Panc1 (cell line): Measurements from ENCODE around the gene TRIOBP. TPM values are rescaled to one million over a fixed set of nuclear protein-coding genes. Genes with fewer than 3 reads are reported as not detected.

Experiments
- ATAC-seq: fragments of 200-7000 bp; cut with Tn5 transposase; 2 replicates; pipeline ENCODE4 v1.9.1; 2020; ENCODE audit warnings: mild to moderate bottlenecking, moderate library complexity
- BruUV-seq: library from RNA; stranded (reverse); fragments of 400-500 nt; replicated peaks from 2 replicates; lab custom pipeline; 2021; lab: Mats Ljungman, UMichigan
- CTCF ChIA-PET: fragments of 300-600 bp; sonication (Branson Sonifier 250); formaldehyde crosslinking; loops from one replicate; lab custom pipeline; 2022; ENCODE audit warnings: antibody characterized with exemption; lab: Charles Lee
- POLR2A ChIA-PET: fragments of 300-600 bp; sonication (Branson Sonifier 250); formaldehyde crosslinking; loops from one replicate; lab custom pipeline; 2022; ENCODE audit warnings: antibody characterized with exemption; lab: Charles Lee
- DNase-seq: peaks from one replicate; pipeline ENCODE4 v3.0.0-alpha.2; 2010; ENCODE audit warnings: low read depth, low spot score
- H3K27ac ChIP-seq: 2 replicates; pipeline ENCODE4 v1.5.1; 2011; ENCODE audit warnings: mild to moderate bottlenecking, low read length, inconsistent platforms
- H3K27me3 ChIP-seq: fragments of 200-500 bp; sonication (Bioruptor generic); 2 replicates; pipeline ENCODE4 v1.6.0; 2014; ENCODE audit warnings: low read length, inconsistent platforms; ENCODE audit not compliant: control insufficient read depth, insufficient read depth
- H3K36me3 ChIP-seq: fragments of 200-500 bp; sonication (Bioruptor generic); 2 replicates; pipeline ENCODE4 v1.5.1; 2014; ENCODE audit warnings: inconsistent platforms, mild to moderate bottlenecking, low read length, moderate library complexity; ENCODE audit not compliant: control insufficient read depth, insufficient read depth
- H3K4me1 ChIP-seq: 2 replicates; pipeline ENCODE4 v1.5.1; 2011; ENCODE audit warnings: inconsistent platforms, mild to moderate bottlenecking, low read length, moderate library complexity; ENCODE audit not compliant: control insufficient read depth, insufficient read depth
- H3K4me3 ChIP-seq, 2 experiments: 2 replicates each; pipeline ENCODE4 v1.5.1; 2011 to 2012; ENCODE audit warnings: low read depth in 2 of 2, low read length in 2 of 2, mild to moderate bottlenecking in 2 of 2, inconsistent platforms in 1 of 2, moderate library complexity in 1 of 2
- H3K9me3 ChIP-seq: fragments of 200-500 bp; sonication (Bioruptor generic); 2 replicates; pipeline ENCODE4 v1.5.1; 2014; ENCODE audit warnings: low read depth, mild to moderate bottlenecking, inconsistent platforms, low read length, moderate library complexity; ENCODE audit not compliant: control insufficient read depth, insufficient read depth
- CTCF ChIP-seq: fragments of 450-650 bp; IDR thresholded peaks from 2 replicates; pipeline ENCODE4 v1.5.1; 2017; ENCODE audit warnings: mild to moderate bottlenecking
- POLR2AphosphoS5 ChIP-seq: IDR thresholded peaks from 2 replicates; pipeline ENCODE4 v1.6.1; 2012; ENCODE audit warnings: mild to moderate bottlenecking, low read depth, low read length, moderate library complexity
- REST ChIP-seq, 2 experiments: IDR thresholded peaks; 2 replicates each; pipeline ENCODE4 v1.6.1; 2011 to 2012; ENCODE audit warnings: low read depth in 2 of 2, control low read depth in 1 of 2, low read length in 1 of 2, mild to moderate bottlenecking in 1 of 2, moderate library complexity in 1 of 2; ENCODE audit not compliant: insufficient read depth in 1 of 2
- SIN3A ChIP-seq: IDR thresholded peaks from 2 replicates; pipeline ENCODE4 v1.6.1; 2012; ENCODE audit warnings: low read depth, mild to moderate bottlenecking, low read length, moderate library complexity, borderline replicate concordance; ENCODE audit not compliant: insufficient read depth
- TCF7L2 ChIP-seq: IDR thresholded peaks from 2 replicates; pipeline ENCODE4 v1.6.1; 2011; ENCODE audit warnings: mild to moderate bottlenecking, low read depth, low read length, inconsistent platforms
- in situ Hi-C: cut with HindIII; loops from 2 replicates; pipeline ENCODE4 v1.10.0; 2016; ENCODE audit warnings: low sequenced_read_pairs, low pct_unique_long_range_greater_than_20kb
- intact Hi-C: fragments of 100-400 bp; cut with micrococcal nuclease; formaldehyde crosslinking; loops from one replicate; pipeline ENCODE4 v1.10.0; 2022; ENCODE audit not compliant: unreplicated experiment
- total RNA-seq: library from RNA; stranded (reverse); gene quantifications from one replicate; pipeline ENCODE4 v1.2.1, GENCODE V29; 2021; ENCODE audit not compliant: unreplicated experiment

TRIOBP gene
- total RNA-seq, 1 experiment from 2014 or later, result 50.5 TPM

- BruUV-seq, result no TSS peak
- ATAC-seq (no peak), DNase-seq (no peak)
- TF ChIP-seq REST (IDR thresholded peaks at IDR 0.05; ENCODE audit: insufficient read depth in 1 of 2, low read depth in 2 of 2, low read length in 1 of 2), result no peak
- TF ChIP-seq TCF7L2, result no peak
- no peak for TF ChIP-seq CTCF
- TF ChIP-seq POLR2AphosphoS5, result no peak
- TF ChIP-seq SIN3A, result no peak
- Histone ChIP-seq H3K4me3 (peak overlapping the region in 1 of 2 experiments; percentile 74; a peak in 1 of 4 replicates), H3K27me3 (no peaks in the 10 kb centered on the region), H3K4me1 (peaks cover 17% of the 10 kb centered on the region), H3K9me3 (no peaks in the 10 kb centered on the region), H3K36me3 (no peaks in the 10 kb centered on the region), H3K27ac (no peak overlapping the region)
- ChIA-PET POLR2A (interaction anchor here (0.5 to 1.4 kb wide), 3 partner anchors 15 to 58 kb away, joined by 4 to 9 read pairs (median 6); partner anchors contain the start of gene LGALS1), CTCF (interaction anchor here (2.1 kb wide), 1 partner anchor 20 kb away, joined by 11 read pairs; no protein-coding TSS in a partner anchor)
- intact Hi-C loops, result no loop called here
- in situ Hi-C loops, result no loop called here
Measured at GRCh38 chr22:37660709-37661045, 36.2 kb upstream of the TRIOBP start.

DNA sequence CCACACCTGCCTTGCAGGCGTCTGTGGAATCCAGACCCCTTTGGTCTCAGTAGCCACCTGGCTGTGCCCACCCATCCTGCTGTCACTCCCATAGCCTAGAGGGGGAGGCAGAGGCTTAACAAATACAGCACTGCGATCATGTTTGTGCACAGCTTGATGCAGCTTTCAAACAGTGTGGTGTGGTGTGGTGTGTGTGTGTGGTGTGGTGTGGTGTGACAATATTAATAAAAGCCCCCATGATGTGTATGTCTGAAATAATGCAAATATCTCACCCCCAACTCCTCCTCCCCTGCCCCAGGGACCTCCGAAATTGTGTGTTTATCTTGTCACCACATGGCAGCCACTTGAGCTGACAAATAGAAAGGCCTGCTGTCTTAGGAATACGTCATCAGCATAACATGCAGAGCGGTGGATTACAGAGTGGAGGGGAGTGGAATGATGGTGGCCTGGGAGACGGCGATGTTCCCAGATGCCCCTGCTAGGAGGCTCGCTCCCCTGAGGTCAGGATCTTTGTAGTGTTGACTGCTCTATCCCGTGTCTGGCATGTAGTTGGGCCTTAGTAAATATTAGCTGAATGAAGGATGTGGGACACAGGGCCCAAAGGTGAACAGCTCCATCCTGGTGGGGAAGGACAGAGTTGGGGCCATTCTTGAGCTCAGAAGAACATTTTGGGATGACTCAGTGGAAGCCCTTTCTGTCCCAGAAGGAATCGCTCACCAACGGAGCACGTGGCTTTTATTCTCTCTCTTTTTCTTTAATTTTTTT, 35.5 kb upstream of the TRIOBP start:
- no peak overlapping the region for H3K4me3 ChIP-seq
- peaks cover 17% of the 10 kb centered on the region for H3K4me1 ChIP-seq
- no peak for DNase-seq
- no peaks in the 10 kb centered on the region for H3K36me3 ChIP-seq
- no peaks in the 10 kb centered on the region for H3K27me3 ChIP-seq
- H3K9me3 ChIP-seq, result no peaks in the 10 kb centered on the region
- intact Hi-C loops (no loop called here), in situ Hi-C loops (no loop called here)
- CTCF ChIA-PET, result interaction anchor here (0.6 to 2.1 kb wide), 2 partner anchors 18 to 20 kb away, joined by 3 to 11 read pairs; no protein-coding TSS in a partner anchor
- H3K27ac ChIP-seq, result no peak overlapping the region
- POLR2A ChIA-PET, result interaction anchor here (0.5 to 1.4 kb wide), 5 partner anchors 14 to 71 kb away, joined by 4 to 10 read pairs (median 8); partner anchors contain the start of gene LGALS1
- ATAC-seq, result 0 out of 2 replicates have a peak, but pooled peaks have one; percentile 36
- TSS peak; percentile 82 for BruUV-seq
- no peak for TF ChIP-seq TCF7L2

GRCh38 chr22:37662039-37662438, 34.8 kb upstream of the TRIOBP start:
- Histone ChIP-seq H3K27ac (no peak overlapping the region), H3K4me1 (peaks cover 17% of the 10 kb centered on the region), H3K4me3 (no peak overlapping the region), H3K36me3 (no peaks in the 10 kb centered on the region), H3K27me3 (no peaks in the 10 kb centered on the region), H3K9me3 (no peaks in the 10 kb centered on the region)
- in situ Hi-C loops (no loop called here), intact Hi-C loops (no loop called here)
- ATAC-seq, result no peak
- no peak for DNase-seq
- CTCF ChIA-PET, result interaction anchor here (2.1 kb wide), 1 partner anchor 19 kb away, joined by 11 read pairs; no protein-coding TSS in a partner anchor
- POLR2A ChIA-PET, result interaction anchor here (0.5 to 0.6 kb wide), 2 partner anchors 54 to 71 kb away, joined by 8 to 10 read pairs; no protein-coding TSS in a partner anchor
- BruUV-seq, result no TSS peak
- TF ChIP-seq SIN3A (no peak), CTCF (no peak), POLR2AphosphoS5 (no peak), TCF7L2 (no peak), REST (IDR thresholded peaks at IDR 0.05; ENCODE audit: insufficient read depth in 1 of 2, low read depth in 2 of 2, low read length in 1 of 2) (no peak)
